ENCODE results near the gene ERGIC1. TPM values are rescaled to one million over a fixed set of nuclear protein-coding genes. Genes with fewer than 3 reads are reported as not detected.
"Not testable (repeated sequence)": the region's sequence is repeated elsewhere in the genome, so short reads cannot be mapped to it uniquely, and the experiment has no call there.

The ERGIC1 gene
- total RNA-seq, 1 donor from 2014 or later, result 158 TPM

GRCh38 chr5:172805018-172805683 lies 28.9 kb upstream of the ERGIC1 start:
- H3K36me3 Mint-ChIP-seq (ENCODE audit: insufficient read depth), result no peaks in the 10 kb centered on the region
- peaks cover 6% of the 10 kb centered on the region for H3K27me3 Mint-ChIP-seq
- no peak overlapping the region for H3K4me3 Mint-ChIP-seq (ENCODE audit: low read depth)
- DNase-seq (ENCODE audit: low spot score, unreplicated experiment), result no peak
- peaks cover 3% of the 10 kb centered on the region for H3K9me3 Mint-ChIP-seq (ENCODE audit: low read depth)
- H3K4me1 Mint-ChIP-seq (ENCODE audit: low read depth), result peaks cover 7% of the 10 kb centered on the region
- no peak for TF ChIP-seq CTCF (IDR thresholded peaks at IDR 0.05; ENCODE audit: unreplicated experiment)
- no peak overlapping the region for H3K27ac Mint-ChIP-seq

- H3K4me3 Mint-ChIP-seq (ENCODE audit: low read depth), result no peak overlapping the region
- no peak overlapping the region for H3K27ac Mint-ChIP-seq
- peaks cover 7% of the 10 kb centered on the region for H3K4me1 Mint-ChIP-seq (ENCODE audit: low read depth)
- H3K9me3 Mint-ChIP-seq (ENCODE audit: low read depth), result peaks cover 8% of the 10 kb centered on the region
- TF ChIP-seq CTCF (IDR thresholded peaks at IDR 0.05; ENCODE audit: unreplicated experiment), result no peak
- peaks cover 6% of the 10 kb centered on the region for H3K27me3 Mint-ChIP-seq
- H3K36me3 Mint-ChIP-seq (ENCODE audit: insufficient read depth), result no peaks in the 10 kb centered on the region
- DNase-seq (ENCODE audit: low spot score, unreplicated experiment), result no peak
Measured at GRCh38 chr5:172805736-172806255, 28.3 kb upstream of the ERGIC1 start.

GRCh38 chr5:172806897-172807672 lies 27.0 kb upstream of the ERGIC1 start:
- no peaks in the 10 kb centered on the region for H3K36me3 Mint-ChIP-seq (ENCODE audit: insufficient read depth)
- peaks cover 6% of the 10 kb centered on the region for H3K27me3 Mint-ChIP-seq
- H3K9me3 Mint-ChIP-seq (ENCODE audit: low read depth), result peaks cover 8% of the 10 kb centered on the region
- H3K4me3 Mint-ChIP-seq (ENCODE audit: low read depth), result peak overlapping the region; percentile 20
- peak; percentile 41 for DNase-seq (ENCODE audit: low spot score, unreplicated experiment)
- peak overlapping the region; percentile 90 for H3K27ac Mint-ChIP-seq
- no peak for TF ChIP-seq CTCF (IDR thresholded peaks at IDR 0.05; ENCODE audit: unreplicated experiment)
- peaks cover 7% of the 10 kb centered on the region for H3K4me1 Mint-ChIP-seq (ENCODE audit: low read depth)

- Mint-ChIP-seq H3K36me3 (ENCODE audit: insufficient read depth) (no peaks in the 10 kb centered on the region), H3K4me3 (ENCODE audit: low read depth) (no peak overlapping the region), H3K4me1 (ENCODE audit: low read depth) (peaks cover 7% of the 10 kb centered on the region), H3K27ac (peak overlapping the region; percentile 90), H3K27me3 (peaks cover 6% of the 10 kb centered on the region), H3K9me3 (ENCODE audit: low read depth) (peaks cover 8% of the 10 kb centered on the region)
- no peak for TF ChIP-seq CTCF (IDR thresholded peaks at IDR 0.05; ENCODE audit: unreplicated experiment)
- DNase-seq (ENCODE audit: low spot score, unreplicated experiment), result no peak
Measured at GRCh38 chr5:172807766-172808311, 26.2 kb upstream of the ERGIC1 start.

GRCh38 chr5:172809774-172810173 lies 24.3 kb upstream of the ERGIC1 start:
- H3K27ac Mint-ChIP-seq, result no peak overlapping the region
- peaks cover 7% of the 10 kb centered on the region for H3K4me1 Mint-ChIP-seq (ENCODE audit: low read depth)
- no peaks in the 10 kb centered on the region for H3K36me3 Mint-ChIP-seq (ENCODE audit: insufficient read depth)
- H3K27me3 Mint-ChIP-seq, result peaks cover 4% of the 10 kb centered on the region
- H3K4me3 Mint-ChIP-seq (ENCODE audit: low read depth), result no peak overlapping the region
- DNase-seq (ENCODE audit: low spot score, unreplicated experiment), result no peak
- no peak for TF ChIP-seq CTCF (IDR thresholded peaks at IDR 0.05; ENCODE audit: unreplicated experiment)
- H3K9me3 Mint-ChIP-seq (ENCODE audit: low read depth), result peaks cover 8% of the 10 kb centered on the region

- not testable (repeated sequence) for H3K4me3 Mint-ChIP-seq (ENCODE audit: low read depth); H3K27me3 Mint-ChIP-seq; H3K27ac Mint-ChIP-seq; DNase-seq (ENCODE audit: low spot score, unreplicated experiment); H3K4me1 Mint-ChIP-seq (ENCODE audit: low read depth); H3K9me3 Mint-ChIP-seq (ENCODE audit: low read depth); H3K36me3 Mint-ChIP-seq (ENCODE audit: insufficient read depth)
Measured at GRCh38 chr5:172810996-172811395, 23.1 kb upstream of the ERGIC1 start.
